Right renal pelvis (tissue), 4 donors: ENCODE data around the gene ZNF415. TPM values are rescaled to one million over a fixed set of nuclear protein-coding genes. Genes with fewer than 3 reads are reported as not detected.

Source experiments
- DNase-seq, 4 donors: peaks; one replicate each; pipeline ENCODE4 v3.0.0-alpha.2; 2013; ENCODE audit warnings: low read depth in 4 of 4, low spot score in 3 of 4, missing footprints in 1 of 4
- polyA plus RNA-seq, 4 donors: library from polyadenylated mRNA; unstranded; fragments of 120-200 nt; gene quantifications; one replicate each; pipeline ENCODE4 v1.2.1, GENCODE V29; 2013; ENCODE audit not compliant: insufficient read length in 4 of 4

ZNF415 gene
- polyA plus RNA-seq, 4 donors = 17.6 to 26.7 (median 23.8) TPM

DNA sequence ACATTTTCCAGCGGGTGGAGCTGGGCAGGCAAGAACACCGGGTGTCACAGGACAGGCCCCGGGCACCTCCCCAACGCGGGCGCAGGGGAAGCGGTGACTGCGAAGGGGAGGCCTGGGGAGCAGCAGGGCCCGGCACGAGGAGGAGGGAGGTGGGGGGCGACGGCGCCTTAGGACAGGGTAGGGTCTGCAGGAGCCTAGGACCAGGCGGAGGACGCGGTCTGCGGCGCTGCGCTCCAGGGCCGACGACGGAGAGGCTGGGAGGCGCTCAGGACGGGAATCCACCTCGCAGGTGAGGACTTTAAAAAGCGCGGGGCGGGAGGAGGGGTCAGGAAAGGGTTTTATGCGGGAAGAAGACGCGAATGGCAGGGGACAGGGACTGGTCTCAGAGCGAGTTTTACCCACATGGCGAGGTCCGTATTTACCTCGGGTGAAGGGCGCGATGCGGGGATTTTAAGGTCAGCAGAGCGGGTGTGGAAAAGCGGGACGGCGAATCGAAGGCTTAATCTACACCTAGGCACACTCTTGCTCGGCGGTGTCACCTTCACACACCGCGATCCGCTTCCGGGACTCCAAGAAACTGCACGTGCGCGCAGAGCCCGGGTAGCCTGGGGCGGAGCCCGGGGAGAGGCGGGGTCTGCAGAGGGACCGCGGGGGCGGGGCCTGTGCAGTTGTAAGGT lies 74.7 kb downstream of the ZNF415 start:
- DNase-seq = peak in 2 of 4 donors; percentile 28 to 50

Other genes with a start within 250 kb of the ZNF415 start
- 10 to 100 TPM; 19.4 to 26.0 (median 21.2) TPM for gene ZNF320, start 235.3 kb downstream of the ZNF415 start, polyA plus RNA-seq
- gene ZNF888, start 209.5 kb downstream of the ZNF415 start, polyA plus RNA-seq = 10 to 100 TPM; 11.9 to 14.2 (median 12.5) TPM
- gene ZNF816, start 170.0 kb downstream of the ZNF415 start, polyA plus RNA-seq = 10 to 100 TPM; 14.2 to 15.9 (median 14.5) TPM
- under 1 TPM in 1 of 4 donors, not detected in 3; 0.04 TPM for gene ERVV-1, start 119.0 kb downstream of the ZNF415 start, polyA plus RNA-seq
- gene ERVV-2, start 88.2 kb downstream of the ZNF415 start, polyA plus RNA-seq = under 1 TPM in 3 of 4 donors, not detected in 1; 0.06 to 0.13 (median 0.07) TPM
- gene ZNF160, start 29.5 kb downstream of the ZNF415 start, polyA plus RNA-seq = 10 to 100 TPM; 36.2 to 50.2 (median 38.6) TPM
- gene ZNF347, start 26.1 kb upstream of the ZNF415 start, polyA plus RNA-seq = 10 to 100 TPM in 3 of 4 donors, 1 to 10 TPM in 1; 9.8 to 11.8 (median 10.6) TPM
- gene ZNF665, start 60.4 kb upstream of the ZNF415 start, polyA plus RNA-seq = 1 to 10 TPM; 5.6 to 9.8 (median 6.7) TPM
- 10 to 100 TPM; 43.2 to 60.9 (median 55.0) TPM for gene ZNF677, start 122.0 kb upstream of the ZNF415 start, polyA plus RNA-seq
- under 1 TPM in 1 of 4 donors, not detected in 3; 0.25 TPM for gene VN1R2, start 125.4 kb upstream of the ZNF415 start, polyA plus RNA-seq
- gene VN1R4, start 134.8 kb upstream of the ZNF415 start, polyA plus RNA-seq = not detected
- 10 to 100 TPM in 3 of 4 donors, 1 to 10 TPM in 1; 7.4 to 10.9 (median 10.3) TPM for gene ZNF845, start 200.8 kb upstream of the ZNF415 start, polyA plus RNA-seq
- 10 to 100 TPM in 3 of 4 donors, 1 to 10 TPM in 1; 9.2 to 12.4 (median 11.7) TPM for gene ZNF525, start 232.8 kb upstream of the ZNF415 start, polyA plus RNA-seq